ENCODE results near the gene TPRN. TPM values are rescaled to one million over a fixed set of nuclear protein-coding genes. Genes with fewer than 3 reads are reported as not detected.
A peak's percentile ranks its signal among the peaks of the same experiment; 100 is the strongest.

The TPRN gene
- total and polyA plus RNA-seq, 9 of the 15 experiments (the other 6 are each of a cell fraction or from before 2014, with no cell fraction given): 0.31 to 31.9 (median 4.4) TPM

GRCh38 chr9:137233143-137233980, 32.8 kb upstream of the TPRN start (continued):
- TF ChIP-seq PCBP1 (IDR thresholded peaks at IDR 0.05; ENCODE audit: low read depth, low read length, poor library complexity, severe bottlenecking): no peak
- no peak for TF ChIP-seq POU5F1 (IDR thresholded peaks at IDR 0.05; ENCODE audit: borderline replicate concordance, low read depth, low read length, partially characterized antibody)
- TF ChIP-seq ZNF197 (CRISPR knock-in tag; IDR thresholded peaks at IDR 0.05; ENCODE audit: low read depth): no peak

GRCh38 chr9:137232510-137232909, 32.0 kb upstream of the TPRN start:
- 70% methylated on average over 24 of the region's 24 CpGs for WGBS (ENCODE audit: insufficient coverage, low coverage, missing lambda C conversion rate)
- peak overlapping the region in 1 of 2 experiments; percentile 10; a peak in 1 of 4 replicates for H3K9ac ChIP-seq (ENCODE audit: insufficient read depth in 1 of 2, low read depth in 2 of 2, low read length in 2 of 2)
- ATAC-seq: no peak
- FAIRE-seq: no peak
- BruUV-seq (replicated peaks): no TSS peak
- peaks cover 4% of the 10 kb centered on the region for H3K9me1 ChIP-seq (ENCODE audit: control insufficient read depth, insufficient read depth, low read length)
- ChIA-PET POLR2A (interaction anchor here (0.5 to 1.1 kb wide), 3 partner anchors 8 to 137 kb away, joined by 3 to 6 read pairs (median 3); partner anchors contain the start of gene TUBB4B), CTCF (ENCODE audit: low intra/inter-chr PET ratio) (no interaction called here)
- H4K20me1 ChIP-seq (replicated peaks; ENCODE audit: control insufficient read depth, insufficient read depth, low read length): no peaks in the 10 kb centered on the region
- H3K27ac ChIP-seq (ENCODE audit: extremely low read depth, low read depth, low read length): no peak overlapping the region
- in situ Hi-C loops (cut with MboI) (loop anchor here (25.0 kb wide), 1 partner anchor 445 kb away; the partner anchor contains the start of genes CCDC183 and TMEM141), intact Hi-C loops (cut with micrococcal nuclease) (no loop called here)
- no peaks in the 10 kb centered on the region for H3K27me3 ChIP-seq (ENCODE audit: control insufficient read depth in 2 of 2, insufficient read depth in 2 of 2, low read length in 2 of 2)
- DNase-seq (ENCODE audit: extremely low read depth in 1 of 4, low spot score in 3 of 4): no peak
- H2AFZ ChIP-seq (ENCODE audit: low read depth, low read length): no peak overlapping the region
- H3K4me3 ChIP-seq: no peak overlapping the region
- H3K79me2 ChIP-seq (ENCODE audit: control insufficient read depth, insufficient read depth, low read length): no peaks in the 10 kb centered on the region; the same call in 2 of the 3 replicates
- H3K4me2 ChIP-seq (ENCODE audit: insufficient read depth, low read length): no peak overlapping the region
- no peaks in the 10 kb centered on the region for H3K36me3 ChIP-seq (ENCODE audit: control insufficient read depth, insufficient read depth, low read length)
- H3K4me1 ChIP-seq (replicated peaks in 1 of 2; ENCODE audit: control insufficient read depth in 2 of 2, insufficient read depth in 2 of 2, low read length in 2 of 2): peaks cover 21 to 100% of the 10 kb centered on the region in 2 experiments
- no peaks in the 10 kb centered on the region for H3K9me3 ChIP-seq (replicated peaks; ENCODE audit: control insufficient read depth, insufficient read depth, low read depth, low read length)
- TF ChIP-seq RAD51 (IDR thresholded peaks at IDR 0.05; ENCODE audit: borderline replicate concordance, low read depth): no peak
- no peak for TF ChIP-seq NR0B1 (IDR thresholded peaks at IDR 0.05; ENCODE audit: partially characterized antibody)
- TF ChIP-seq CAMTA2 (CRISPR knock-in tag; conservative IDR thresholded peaks at IDR 0.05): no peak
- 0 out of 2 replicates have a peak, but pooled peaks have one; percentile 21 for TF ChIP-seq ZNF740 (CRISPR knock-in tag; IDR thresholded peaks at IDR 0.05)
- TF ChIP-seq ZNF740 (tag; IDR thresholded peaks at IDR 0.05): no peak
- TF ChIP-seq GABPA (tag; conservative IDR thresholded peaks at IDR 0.05; ENCODE audit: low read depth): no peak
- no peak for TF ChIP-seq MYC (IDR thresholded peaks at IDR 0.05; ENCODE audit: low read depth, low read length)
- TF ChIP-seq MYC (CRISPR knock-in tag; IDR thresholded peaks at IDR 0.05; ENCODE audit: borderline replicate concordance, low read depth): no peak
- no peak for TF ChIP-seq PHF20 (IDR thresholded peaks at IDR 0.05; ENCODE audit: partially characterized antibody)
- TF ChIP-seq IRF2 (CRISPR knock-in tag; IDR thresholded peaks at IDR 0.05): no peak
- TF ChIP-seq FOXO4 (CRISPR knock-in tag; IDR thresholded peaks at IDR 0.05): no peak
- TF ChIP-seq NCOR1 (IDR thresholded peaks at IDR 0.05): no peak
- no peak for TF ChIP-seq TBL1XR1 (IDR thresholded peaks at IDR 0.05; ENCODE audit: low read length in 2 of 2)
- no peak for TF ChIP-seq ZBTB7A (IDR thresholded peaks at IDR 0.05; ENCODE audit: borderline replicate concordance, control insufficient read depth, low read depth, low read length)
